ENCODE measurements around the gene B3GNT2. TPM values are rescaled to one million over a fixed set of nuclear protein-coding genes. Genes with fewer than 3 reads are reported as not detected.

Gene B3GNT2
- total and polyA plus RNA-seq, 2 donors (not counting 1 experiment from before 2014, with no cell fraction given) = 14.3 to 24.6 TPM

DNA sequence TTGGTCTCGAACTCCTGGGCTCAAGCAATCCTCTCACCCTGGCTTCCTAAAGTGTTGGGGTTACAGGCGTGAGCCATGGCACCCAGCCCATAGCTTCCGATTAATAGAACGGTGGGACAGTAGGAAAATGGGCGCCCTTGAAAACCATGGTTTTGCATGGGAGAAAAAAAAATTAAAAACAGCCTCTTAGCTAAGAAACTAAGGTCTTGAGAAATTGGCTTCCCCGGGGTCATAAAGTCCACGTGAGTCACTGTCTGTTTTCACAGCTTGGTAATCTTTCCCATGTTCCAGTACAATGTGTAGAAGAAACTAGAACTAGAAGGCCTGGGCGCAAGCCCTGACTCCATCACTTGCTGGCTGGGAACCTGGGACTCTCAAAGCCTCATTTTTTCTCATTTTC is 20.7 kb downstream of the B3GNT2 start:
- peaks cover 8 to 54% of the 10 kb centered on the region in 2 donors for H3K4me1 ChIP-seq (ENCODE audit: control insufficient read depth in 2 of 2, insufficient read depth in 2 of 2, low read length in 2 of 2)
- intact Hi-C loops (cut with micrococcal nuclease) = no loop called here
- POLR2A ChIA-PET = no interaction called here

DNA sequence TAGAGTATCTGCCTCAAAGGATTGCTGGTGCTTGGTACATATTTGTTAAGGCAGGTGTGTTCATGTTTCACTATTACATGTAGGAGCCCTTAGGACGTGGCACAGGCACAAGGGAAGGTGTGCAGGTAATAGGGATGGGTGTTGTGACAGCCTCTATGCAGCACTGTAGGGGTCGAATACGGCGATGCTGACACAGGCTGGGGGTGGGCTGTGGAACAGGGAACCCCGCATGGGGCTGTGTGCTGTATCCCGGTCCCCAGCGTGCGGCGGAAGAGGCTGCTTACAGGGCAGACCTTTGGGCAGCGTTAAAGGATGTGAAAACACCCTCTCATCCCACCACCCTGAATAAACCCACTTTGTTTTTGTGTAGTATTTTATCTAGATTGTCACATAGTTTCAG is 21.5 kb downstream of the B3GNT2 start:
- CTCF ChIA-PET = interaction anchor here (1.2 to 1.3 kb wide), 2 partner anchors 20 to 22 kb away, joined by 3 to 5 read pairs; partner anchors contain the start of gene B3GNT2
- H3K36me3 ChIP-seq (replicated peaks in 1 of 2; ENCODE audit: control extremely low read depth in 1 of 2, control insufficient read depth in 1 of 2, extremely low read depth in 1 of 2, insufficient read depth in 2 of 2, low read length in 1 of 2) = peaks cover 1 to 8% of the 10 kb centered on the region in 2 experiments

More for the DNA sequence above, 20.7 kb downstream of the B3GNT2 start:
- peaks cover 98% of the 10 kb centered on the region for H3K79me2 ChIP-seq (ENCODE audit: control insufficient read depth, insufficient read depth, low read length)
- H2AFZ ChIP-seq (ENCODE audit: insufficient read depth, low read depth, low read length, poor library complexity, severe bottlenecking) = no peak overlapping the region
- no peak overlapping the region for H3K4me2 ChIP-seq (replicated peaks; ENCODE audit: low read depth, low read length, poor library complexity, severe bottlenecking)
- peaks cover 1 to 15% of the 10 kb centered on the region in 2 experiments for H3K36me3 ChIP-seq (replicated peaks in 1 of 2; ENCODE audit: control extremely low read depth in 1 of 2, control insufficient read depth in 1 of 2, extremely low read depth in 1 of 2, insufficient read depth in 2 of 2, low read length in 1 of 2)
- peak overlapping the region; percentile 41 for H3K27ac Mint-ChIP-seq
- TF ChIP-seq EZH2 (IDR thresholded peaks at IDR 0.05; ENCODE audit: borderline replicate concordance, insufficient read depth, low read depth, low read length, poor library complexity, severe bottlenecking) (no peak), CTCF (IDR thresholded peaks at IDR 0.05) (no peak)
- peaks cover 0 to 26% (median 13%) of the 10 kb centered on the region in 3 donors for H3K9me3 ChIP-seq (ENCODE audit: control extremely low read depth in 1 of 3, control insufficient read depth in 2 of 3, insufficient read depth in 1 of 3, low read length in 2 of 3)
- H3K27me3 ChIP-seq (replicated peaks in 1 of 4; ENCODE audit: control extremely low read depth in 1 of 4, control insufficient read depth in 3 of 4, insufficient read depth in 4 of 4, low read length in 3 of 4) = no peaks in the 10 kb centered on the region
- H3K4me1 Mint-ChIP-seq = peaks cover 75% of the 10 kb centered on the region
- ATAC-seq (ENCODE audit: low read depth) (no peak), DNase-seq (no peak)
- H3K4me3 Mint-ChIP-seq = no peak overlapping the region
- peaks cover 99% of the 10 kb centered on the region for H4K20me1 ChIP-seq (ENCODE audit: control insufficient read depth, insufficient read depth, low read length, poor library complexity, severe bottlenecking)
- H3K27me3 Mint-ChIP-seq = no peaks in the 10 kb centered on the region
- CTCF ChIA-PET = interaction anchor here (1.3 to 1.5 kb wide), 2 partner anchors 195 to 196 kb away, joined by 3 to 4 read pairs; no protein-coding TSS in a partner anchor
- no peak overlapping the region for H3K27ac ChIP-seq (ENCODE audit: low read length in 2 of 2)
- no peaks in the 10 kb centered on the region for H3K9me3 Mint-ChIP-seq (ENCODE audit: insufficient read depth)
- no peak overlapping the region for H3K9ac ChIP-seq (ENCODE audit: low read length)
- H3K4me3 ChIP-seq (ENCODE audit: control extremely low read depth in 1 of 5, extremely low read depth in 1 of 5, insufficient read depth in 1 of 5, low read depth in 2 of 5, low read length in 4 of 5) = no peak overlapping the region
- 93% methylated on average over 3 of the region's 8 CpGs for WGBS (ENCODE audit: insufficient coverage)

More for the DNA sequence above, 21.5 kb downstream of the B3GNT2 start:
- intact Hi-C loops (cut with micrococcal nuclease) = no loop called here
- Histone ChIP-seq H3K27ac (ENCODE audit: low read length in 2 of 2) (no peak overlapping the region), H3K79me2 (ENCODE audit: control insufficient read depth, insufficient read depth, low read length) (peaks cover 96% of the 10 kb centered on the region), H3K4me2 (replicated peaks; ENCODE audit: low read depth, low read length, poor library complexity, severe bottlenecking) (no peak overlapping the region), H3K9me3 (ENCODE audit: control extremely low read depth in 1 of 3, control insufficient read depth in 2 of 3, insufficient read depth in 1 of 3, low read length in 2 of 3) (peaks cover 0 to 19% (median 5%) of the 10 kb centered on the region in 3 donors), H3K9ac (ENCODE audit: low read length) (no peak overlapping the region), H2AFZ (ENCODE audit: insufficient read depth, low read depth, low read length, poor library complexity, severe bottlenecking) (no peak overlapping the region), H3K4me3 (ENCODE audit: control extremely low read depth in 1 of 5, extremely low read depth in 1 of 5, insufficient read depth in 1 of 5, low read depth in 2 of 5, low read length in 4 of 5) (no peak overlapping the region), H3K4me1 (ENCODE audit: control insufficient read depth in 2 of 2, insufficient read depth in 2 of 2, low read length in 2 of 2) (peaks cover 8 to 51% of the 10 kb centered on the region in 2 donors), H4K20me1 (ENCODE audit: control insufficient read depth, insufficient read depth, low read length, poor library complexity, severe bottlenecking) (peaks cover 94% of the 10 kb centered on the region), H3K27me3 (replicated peaks in 1 of 4; ENCODE audit: control extremely low read depth in 1 of 4, control insufficient read depth in 3 of 4, insufficient read depth in 4 of 4, low read length in 3 of 4) (no peaks in the 10 kb centered on the region)
- Mint-ChIP-seq H3K4me3 (no peak overlapping the region), H3K27me3 (no peaks in the 10 kb centered on the region), H3K9me3 (ENCODE audit: insufficient read depth) (no peaks in the 10 kb centered on the region), H3K27ac (no peak overlapping the region), H3K4me1 (peaks cover 76% of the 10 kb centered on the region)
- ATAC-seq (ENCODE audit: low read depth) (no peak), DNase-seq (no peak)
- TF ChIP-seq CTCF (IDR thresholded peaks at IDR 0.05) (no peak), EZH2 (IDR thresholded peaks at IDR 0.05; ENCODE audit: borderline replicate concordance, insufficient read depth, low read depth, low read length, poor library complexity, severe bottlenecking) (no peak)
- POLR2A ChIA-PET = no interaction called here
- 89% methylated on average over 4 of the region's 10 CpGs for WGBS (ENCODE audit: insufficient coverage)

Data from B cell (primary cell).